ENCODE measurements around the gene PLXNA2.

DNA sequence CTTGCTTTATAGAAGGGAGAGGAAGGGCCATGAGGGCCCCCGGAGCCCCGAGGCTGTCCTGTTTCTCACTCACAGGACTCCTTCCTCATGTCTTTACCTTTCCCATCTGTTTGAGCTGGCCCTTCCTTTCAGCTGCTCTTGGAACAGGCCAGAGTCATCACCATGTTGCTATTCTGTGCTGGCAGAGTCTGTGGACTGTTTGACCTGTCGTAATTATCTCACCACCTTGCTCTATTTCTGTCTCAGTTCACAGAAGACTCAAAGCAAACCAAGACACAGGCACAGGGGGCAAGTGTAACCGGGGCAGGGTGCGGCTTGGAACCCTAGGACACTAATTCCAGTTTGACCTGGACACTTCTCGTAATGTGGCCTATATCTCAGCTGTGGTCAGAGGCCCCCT lies 228.9 kb downstream of the PLXNA2 start:
- TF ChIP-seq POLR2A (IDR thresholded peaks at IDR 0.05) (no peak), POLR2AphosphoS5 (IDR thresholded peaks at IDR 0.05; ENCODE audit: insufficient read depth in 1 of 2, low read depth in 1 of 2) (no peak)
- TF ChIP-seq, protein P1, sequence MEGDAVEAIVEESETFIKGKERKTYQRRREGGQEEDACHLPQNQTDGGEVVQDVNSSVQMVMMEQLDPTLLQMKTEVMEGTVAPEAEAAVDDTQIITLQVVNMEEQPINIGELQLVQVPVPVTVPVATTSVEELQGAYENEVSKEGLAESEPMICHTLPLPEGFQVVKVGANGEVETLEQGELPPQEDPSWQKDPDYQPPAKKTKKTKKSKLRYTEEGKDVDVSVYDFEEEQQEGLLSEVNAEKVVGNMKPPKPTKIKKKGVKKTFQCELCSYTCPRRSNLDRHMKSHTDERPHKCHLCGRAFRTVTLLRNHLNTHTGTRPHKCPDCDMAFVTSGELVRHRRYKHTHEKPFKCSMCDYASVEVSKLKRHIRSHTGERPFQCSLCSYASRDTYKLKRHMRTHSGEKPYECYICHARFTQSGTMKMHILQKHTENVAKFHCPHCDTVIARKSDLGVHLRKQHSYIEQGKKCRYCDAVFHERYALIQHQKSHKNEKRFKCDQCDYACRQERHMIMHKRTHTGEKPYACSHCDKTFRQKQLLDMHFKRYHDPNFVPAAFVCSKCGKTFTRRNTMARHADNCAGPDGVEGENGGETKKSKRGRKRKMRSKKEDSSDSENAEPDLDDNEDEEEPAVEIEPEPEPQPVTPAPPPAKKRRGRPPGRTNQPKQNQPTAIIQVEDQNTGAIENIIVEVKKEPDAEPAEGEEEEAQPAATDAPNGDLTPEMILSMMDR (IDR thresholded peaks at IDR 0.05), result no peak

Data from vagina (tissue), 2 donors.